HuH-7.5 (cell line): Measurements from ENCODE around the gene ANXA9.

ENCODE experiments used
- DNase-seq: peaks from one replicate; pipeline ENCODE4 v3.0.0; 2011; ENCODE audit warnings: low spot score

ANXA9 gene

GRCh38 chr1:151003180-151003579, 21.1 kb downstream of the ANXA9 start:
- no peak for DNase-seq

DNA sequence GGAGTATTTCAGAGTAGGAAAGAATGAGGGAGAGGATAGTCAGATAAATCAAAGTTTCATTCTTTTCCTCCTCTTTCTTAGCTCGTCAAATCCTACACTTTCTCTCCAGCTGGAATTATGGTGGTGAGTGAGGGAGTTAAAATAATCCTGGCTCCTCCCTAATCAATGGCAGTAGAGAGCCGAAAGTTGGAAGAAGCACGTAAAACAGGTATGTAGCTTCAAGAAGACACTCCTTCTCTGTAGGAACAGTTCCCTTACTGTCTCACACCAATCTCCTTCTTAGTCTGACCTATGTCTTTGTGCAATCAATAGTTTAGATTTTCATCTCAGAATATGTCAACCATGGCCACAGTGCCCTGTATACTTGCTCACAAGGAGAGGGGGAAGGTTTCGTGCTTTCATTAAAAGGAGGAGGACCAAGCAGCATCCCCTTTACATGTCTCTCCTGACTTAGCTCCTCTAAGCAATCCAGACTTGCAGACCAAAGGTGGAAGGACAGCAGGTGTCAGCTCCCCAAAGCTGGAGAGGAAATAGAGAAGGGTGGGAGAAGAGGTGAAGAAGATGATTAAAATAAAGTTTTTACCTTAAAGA, 23.7 kb downstream of the ANXA9 start:
- no peak for DNase-seq

DNA sequence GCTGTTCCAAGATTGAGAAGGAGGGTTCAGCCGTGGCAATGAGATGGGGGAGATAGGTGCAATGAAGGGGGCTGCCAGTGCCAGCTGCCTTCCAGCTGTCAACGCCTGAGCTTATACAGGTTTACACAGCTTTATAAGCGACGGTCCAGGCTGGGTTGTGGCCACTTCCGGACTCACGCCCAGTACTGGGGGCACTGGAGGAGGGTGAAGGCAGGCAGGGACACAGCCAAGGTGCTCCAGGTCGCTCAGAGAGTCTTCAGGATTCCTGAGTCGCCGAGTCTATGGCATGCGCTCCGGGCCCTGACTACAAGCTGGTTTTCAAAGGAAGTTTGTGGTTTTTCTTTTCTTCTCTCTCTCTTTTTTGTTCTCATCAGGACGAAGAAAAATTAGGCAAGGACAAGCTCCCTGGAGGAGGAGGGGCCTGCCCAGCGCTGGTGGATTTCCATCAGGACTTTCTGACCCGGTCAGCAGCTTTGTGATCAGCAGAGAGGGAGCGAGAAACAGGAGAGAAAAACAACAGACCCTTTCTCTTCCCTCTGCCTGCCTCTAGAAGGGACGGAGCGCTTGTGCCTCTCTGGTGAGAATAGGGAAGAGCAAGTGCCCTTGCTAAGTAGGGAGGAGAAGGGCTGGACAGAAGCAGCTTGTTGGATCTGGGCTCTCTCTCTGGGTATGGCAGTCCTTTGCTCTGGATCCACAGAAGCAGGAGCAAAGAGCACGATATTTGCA, 24.4 kb downstream of the ANXA9 start, which contains the start of gene MINDY1:
Gene MINDY1 (minus strand): TSS at position 576 of the 726 bp plus-strand sequence. CDS start 4,285 bp downstream, outside the sequence.
- DNase-seq: peak; percentile 78

DNA sequence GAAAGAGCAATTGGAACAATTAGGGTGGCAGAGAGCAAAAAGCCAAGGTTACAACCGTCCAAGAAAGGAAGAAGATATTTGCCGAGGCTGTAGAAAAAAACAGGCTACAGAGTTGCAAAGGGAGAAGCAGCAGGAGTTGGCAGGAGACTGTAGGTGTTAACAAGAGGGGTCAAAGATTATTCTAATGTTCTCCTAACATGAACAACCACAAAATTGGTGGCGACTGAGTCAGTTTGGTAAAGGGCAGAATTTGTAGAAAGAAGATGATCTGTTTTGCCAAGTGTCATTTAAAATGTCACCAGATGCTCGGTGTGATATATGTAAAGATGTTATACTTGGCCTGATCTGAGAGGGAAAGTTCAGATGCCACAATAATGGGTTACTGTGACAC, 25.8 kb downstream of the ANXA9 start:
- no peak for DNase-seq

DNA sequence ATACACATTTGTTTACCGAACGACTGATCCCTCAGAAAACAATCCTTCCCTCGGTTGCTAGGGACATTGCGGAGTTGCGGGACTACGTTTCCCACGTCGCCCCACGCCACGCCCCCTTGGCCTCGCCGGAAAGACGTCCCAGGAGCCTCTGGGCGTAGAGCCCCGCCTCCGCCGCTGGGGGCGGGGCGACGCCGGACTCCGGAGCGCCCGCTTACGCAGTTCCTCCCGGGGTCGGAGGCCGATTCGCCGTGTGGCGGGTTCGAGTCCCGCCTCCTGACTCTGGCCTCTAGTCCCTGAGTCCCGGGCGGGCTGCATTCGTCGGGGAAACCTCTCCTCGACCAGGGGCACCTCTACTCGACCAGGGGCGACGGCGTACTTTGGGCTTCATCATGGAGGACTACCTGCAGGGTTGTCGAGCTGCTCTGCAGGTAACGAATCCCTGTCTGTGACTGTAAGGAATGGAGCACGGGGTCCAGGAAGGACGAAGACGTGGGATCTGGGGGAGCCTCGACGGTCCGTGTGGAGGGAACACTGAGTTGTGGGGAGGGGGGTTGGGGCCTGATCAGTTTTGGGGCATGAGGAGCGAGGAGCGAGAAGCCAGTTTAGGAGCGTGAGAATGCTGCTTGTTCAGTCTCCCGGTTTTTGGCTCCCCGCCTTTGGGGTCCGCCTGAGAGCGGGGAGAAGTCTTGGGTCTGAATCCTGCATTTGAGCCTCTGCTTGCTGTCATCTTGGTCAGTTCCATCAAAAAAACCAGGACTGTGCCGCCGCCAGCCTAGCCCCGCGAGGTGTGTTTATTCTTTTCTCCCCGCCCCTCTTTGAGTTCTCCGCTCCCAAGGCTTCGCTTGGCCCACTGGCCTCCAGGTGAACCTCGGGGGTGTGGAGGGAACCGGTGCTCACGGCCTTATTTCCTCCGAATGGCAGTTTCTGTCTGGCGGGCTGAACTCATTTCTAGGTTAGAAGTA, 26.4 kb downstream of the ANXA9 start, which contains the start of gene PRUNE1:
Gene PRUNE1 (plus strand): TSS at position 206 of the 962 bp plus-strand sequence. CDS start 184 bp downstream, at position 390.
- DNase-seq: peak; percentile 91

GRCh38 chr1:151009206-151009587, 27.1 kb downstream of the ANXA9 start:
- no peak for DNase-seq

- DNase-seq: no peak
These were observed 27.7 kb downstream of the ANXA9 start for GRCh38 chr1:151009674-151010345.

DNA sequence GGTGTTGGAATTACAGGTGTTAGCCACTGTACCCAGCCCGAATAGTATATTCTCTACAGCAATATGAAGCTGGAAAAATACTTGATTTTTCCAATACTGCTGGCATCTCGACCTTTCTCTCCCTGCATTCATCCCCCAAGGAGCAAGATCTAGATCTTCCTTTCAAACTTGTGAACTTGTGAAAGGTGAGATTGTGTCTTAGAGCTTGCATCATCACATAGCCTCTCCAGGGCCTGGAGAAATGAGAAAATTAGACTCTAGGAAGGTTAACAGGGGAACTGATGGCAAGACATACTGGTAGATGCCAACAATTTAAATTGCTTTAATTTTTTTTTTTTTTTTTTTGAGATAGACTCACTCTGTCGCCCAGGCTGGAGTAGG, 28.2 kb downstream of the ANXA9 start:
- no peak for DNase-seq

GRCh38 chr1:151011154-151011850, 29.2 kb downstream of the ANXA9 start:
- no peak for DNase-seq

- peak; percentile 64 for DNase-seq
These were observed 30.8 kb downstream of the ANXA9 start for GRCh38 chr1:151012684-151013471.

DNA sequence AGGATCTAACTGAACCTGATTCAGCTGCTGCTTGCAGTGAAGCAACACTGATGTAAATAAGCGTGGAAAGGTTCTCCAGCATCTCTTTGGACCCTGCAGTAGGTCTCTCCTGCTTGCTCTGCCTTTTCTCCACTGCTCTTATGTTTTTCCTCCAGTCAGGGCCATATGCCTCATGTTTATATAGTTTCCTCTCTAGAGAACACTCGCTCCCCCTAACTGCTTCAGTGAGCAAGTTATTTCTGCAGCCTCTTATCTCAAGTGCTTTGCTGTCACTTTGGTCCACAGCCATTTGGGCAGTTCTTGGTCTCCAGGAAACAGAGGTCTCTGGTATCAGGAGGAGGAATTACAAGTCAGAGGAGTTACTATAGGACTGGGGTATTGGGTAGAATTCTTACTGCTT, 31.4 kb downstream of the ANXA9 start:
- DNase-seq: no peak

GRCh38 chr1:151024540-151025146, 42.6 kb downstream of the ANXA9 start:
- peak; percentile 75 for DNase-seq

DNA sequence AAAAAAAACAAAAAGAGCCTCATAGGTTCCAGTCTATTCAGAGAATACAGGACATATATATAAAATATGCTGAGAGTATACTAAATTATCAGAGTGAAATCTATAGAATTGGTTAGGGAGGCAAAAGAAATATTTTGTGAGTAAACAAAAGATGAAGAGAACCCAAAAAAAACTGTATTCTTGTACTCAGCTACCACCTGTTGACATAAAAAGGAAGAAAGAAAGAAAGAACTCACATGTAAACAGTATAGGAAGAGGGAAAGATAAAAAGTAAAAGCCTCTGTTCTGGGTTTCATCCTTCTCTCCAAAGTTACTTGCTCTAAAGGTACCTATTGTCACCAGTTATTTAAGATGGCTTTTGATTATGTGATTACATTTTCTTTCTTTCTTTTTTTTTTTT, 44.4 kb downstream of the ANXA9 start:
- no peak for DNase-seq

GRCh38 chr1:151032164-151032563, 50.1 kb downstream of the ANXA9 start:
- DNase-seq: no peak

DNA sequence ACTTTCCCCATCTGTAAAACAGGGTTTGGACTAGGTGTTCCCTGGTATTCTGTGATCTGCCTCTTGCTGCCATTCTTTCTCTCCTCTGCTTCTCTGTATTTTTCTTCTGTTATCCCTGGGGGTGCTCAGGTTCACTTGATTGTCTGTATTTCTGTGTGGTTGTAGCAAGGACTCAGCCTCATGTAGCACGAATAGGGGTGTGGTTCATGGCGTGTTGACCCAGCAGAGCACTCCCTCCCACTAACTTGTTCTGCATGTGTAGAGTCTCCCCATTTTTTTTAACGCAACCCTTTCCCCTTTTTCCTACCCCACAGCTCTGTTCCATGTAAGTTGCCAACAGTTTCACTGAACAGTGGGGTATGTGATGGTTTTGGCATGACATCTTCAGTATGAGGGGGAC, 53.1 kb downstream of the ANXA9 start:
- no peak for DNase-seq

GRCh38 chr1:151036356-151036755, 54.3 kb downstream of the ANXA9 start, which contains the start of gene BNIPL:
Gene BNIPL (plus strand): TSS chr1:151036586. CDS start chr1:151036726, 140 bp downstream.
- no peak for DNase-seq

- DNase-seq: no peak
These were observed 54.9 kb downstream of the ANXA9 start for GRCh38 chr1:151037032-151037431.

- DNase-seq: no peak
These were observed 57.4 kb downstream of the ANXA9 start for GRCh38 chr1:151039521-151039920.

- no peak for DNase-seq
These were observed 61.1 kb downstream of the ANXA9 start for GRCh38 chr1:151043163-151043562.
